NCI-H82 treated with DMSO at 0.1 percent for 48 hours (cell line): ENCODE measurements around the gene CUL7.

Source experiments
- DNase-seq: peaks from one replicate; lab custom pipeline; 2025; ENCODE audit not compliant: unreplicated experiment; lab: John Stamatoyannopoulos, UW

Gene CUL7

GRCh38 chr6:43077981-43078511 is 24.4 kb upstream of the CUL7 start:
- peak; percentile 1 for DNase-seq

GRCh38 chr6:43077333-43077809 is 23.7 kb upstream of the CUL7 start:
- no peak for DNase-seq

GRCh38 chr6:43076464-43077332 is 23.0 kb upstream of the CUL7 start:
- no peak for DNase-seq

GRCh38 chr6:43075670-43076463 is 22.2 kb upstream of the CUL7 start, which contains the start of gene PTK7:
Gene PTK7, plus strand, starts transcription at chr6:43076314. Its CDS starts 175 bp downstream, at chr6:43076489.
- DNase-seq: peak; percentile 81

GRCh38 chr6:43074847-43075669 is 21.4 kb upstream of the CUL7 start:
- DNase-seq: no peak

GRCh38 chr6:43070028-43070632 is 16.5 kb upstream of the CUL7 start:
- DNase-seq: peak; percentile 46

GRCh38 chr6:43062818-43063217 is 9.2 kb upstream of the CUL7 start:
- no peak for DNase-seq

GRCh38 chr6:43061861-43062260 is 8.2 kb upstream of the CUL7 start:
- DNase-seq: no peak

- DNase-seq: no peak
These were observed 7.3 kb upstream of the CUL7 start for GRCh38 chr6:43060755-43061633.

- DNase-seq: no peak
These were observed 6.5 kb upstream of the CUL7 start for GRCh38 chr6:43060034-43060754.

- DNase-seq: peak; percentile 99
These were observed 5.8 kb upstream of the CUL7 start, which contains the start of the genes KLC4 and MRPL2 for GRCh38 chr6:43059168-43060033. Gene KLC4, plus strand, starts transcription at chr6:43059631. Its CDS starts 1,705 bp downstream, at chr6:43061336. Gene MRPL2, minus strand, starts transcription at chr6:43059434. Its CDS starts 53 bp downstream, at chr6:43059381.

- no peak for DNase-seq
These were observed 4.9 kb upstream of the CUL7 start for GRCh38 chr6:43058531-43058930.

- no peak for DNase-seq
These were observed 2.3 kb upstream of the CUL7 start for GRCh38 chr6:43055966-43056365.

GRCh38 chr6:43054206-43054943 is 724 bp upstream of the CUL7 start:
- DNase-seq: no peak

GRCh38 chr6:43052842-43053544 is 658 bp downstream of the CUL7 start:
- DNase-seq: no peak

- no peak for DNase-seq
These were observed 1.3 kb downstream of the CUL7 start for GRCh38 chr6:43052225-43052841.
